H1 (cell line): ENCODE data around the gene FHIT. TPM values are rescaled to one million over a fixed set of nuclear protein-coding genes. Genes with fewer than 3 reads are reported as not detected.

Experiments
- CTCF ChIA-PET: fragments of 300-600 bp; sonication (Branson Sonifier 250); formaldehyde crosslinking; loops from one replicate; lab custom pipeline; 2021; ENCODE audit not compliant: partially characterized antibody; lab: Charles Lee
- POLR2A ChIA-PET: fragments of 300-600 bp; sonication (Branson Sonifier 250); formaldehyde crosslinking; loops from one replicate; lab custom pipeline; 2021; ENCODE audit warnings: inconsistent platforms; ENCODE audit not compliant: partially characterized antibody; lab: Charles Lee
- DNase-seq, 2 experiments: peaks; one replicate each; pipeline versions ENCODE4 v3.0.0 to v3.0.0-alpha.2; 2010 to 2022; ENCODE audit warnings: low spot score in 2 of 2, low read depth in 1 of 2, mixed read lengths in 1 of 2
- FAIRE-seq: peaks from 2 replicates; lab custom pipeline; 2011; peaks lifted over from hg19 to GRCh38; lab: Jason Lieb, UNC
- H2AFZ ChIP-seq: 2 replicates; pipeline ENCODE4 v1.8.1; 2012; ENCODE audit warnings: low read length, inconsistent platforms
- H2AK5ac ChIP-seq: 2 replicates; pipeline ENCODE4 v1.6.1; 2013; ENCODE audit warnings: low read depth, low read length
- H2BK120ac ChIP-seq: replicated peaks from 2 replicates; pipeline ENCODE3; 2013; ENCODE audit warnings: low read depth, low read length, inconsistent platforms
- H2BK12ac ChIP-seq: 2 replicates; pipeline ENCODE4 v1.6.1; 2013; ENCODE audit warnings: low read depth, low read length
- H2BK15ac ChIP-seq: 2 replicates; pipeline ENCODE4 v1.6.1; 2013; ENCODE audit warnings: low read length
- H2BK20ac ChIP-seq: 2 replicates; pipeline ENCODE4 v1.6.1; 2013; ENCODE audit warnings: low read length
- H2BK5ac ChIP-seq: 2 replicates; pipeline ENCODE4 v1.6.1; 2013; ENCODE audit warnings: low read depth, low read length
- H3K14ac ChIP-seq: 2 replicates; pipeline ENCODE4 v1.6.1; 2013; ENCODE audit warnings: inconsistent platforms; ENCODE audit not compliant: insufficient read length
- H3K18ac ChIP-seq: 2 replicates; pipeline ENCODE4 v1.6.1; 2013; ENCODE audit warnings: low read length; ENCODE audit errors: extremely low read depth
- H3K23ac ChIP-seq: 2 replicates; pipeline ENCODE4 v1.6.1; 2013; ENCODE audit warnings: inconsistent platforms; ENCODE audit not compliant: insufficient read length
- H3K23me2 ChIP-seq: 2 replicates; pipeline ENCODE4 v1.6.1; 2013; ENCODE audit warnings: low read depth, low read length
- H3K27ac ChIP-seq: 2 replicates; pipeline ENCODE4 v1.6.1; 2011; ENCODE audit warnings: low read depth, low read length, inconsistent platforms
- H3K27me3 ChIP-seq, 4 experiments: replicated peaks in 1 of 4; 1 replicate in 1 of 4; 2 replicates in 3 of 4; pipeline versions ENCODE4 v1.6.1 to v1.8.1; 2011 to 2013; ENCODE audit warnings: low read length in 3 of 4, mild to moderate bottlenecking in 3 of 4, inconsistent platforms in 2 of 4, mixed read lengths in 2 of 4, moderate library complexity in 1 of 4; ENCODE audit not compliant: control insufficient read depth in 3 of 4, insufficient read depth in 3 of 4; ENCODE audit errors: extremely low read depth in 1 of 4
- H3K36me3 ChIP-seq, 4 experiments: 2 replicates each; pipeline versions ENCODE4 v1.6.1 to v1.8.1; 2011 to 2013; ENCODE audit warnings: mild to moderate bottlenecking in 4 of 4, low read length in 3 of 4, moderate library complexity in 2 of 4, control low read depth in 1 of 4, inconsistent platforms in 1 of 4; ENCODE audit not compliant: insufficient read depth in 4 of 4, control insufficient read depth in 2 of 4
- H3K4ac ChIP-seq: replicated peaks from 2 replicates; pipeline ENCODE3; 2013; ENCODE audit warnings: low read length, low read depth, mixed read lengths, inconsistent platforms; ENCODE audit not compliant: insufficient read length
- H3K4me1 ChIP-seq, 4 experiments: replicated peaks in 1 of 4; 1 replicate in 1 of 4; 2 replicates in 3 of 4; pipeline versions ENCODE4 v1.6.1 to v1.8.1; 2011 to 2013; ENCODE audit warnings: low read length in 3 of 4, inconsistent platforms in 2 of 4, mixed read lengths in 1 of 4; ENCODE audit not compliant: insufficient read depth in 4 of 4, control insufficient read depth in 3 of 4
- H3K4me2 ChIP-seq, 2 experiments: 2 replicates each; pipeline versions ENCODE4 v1.6.1 to v1.8.1; 2011 to 2013; ENCODE audit warnings: low read depth in 2 of 2, low read length in 2 of 2, control low read depth in 1 of 2, inconsistent platforms in 1 of 2, mild to moderate bottlenecking in 1 of 2; ENCODE audit not compliant: insufficient read depth in 1 of 2
- H3K4me3 ChIP-seq, 4 experiments: fragments of 200-600, 300-600 bp in 1 of 4; sonication (generic), shearing (Covaris generic), sonication (Bioruptor Twin) in 1 of 4; 2 replicates each; pipeline versions ENCODE4 v1.5.1 to v1.8.1; 2011 to 2016; ENCODE audit warnings: low read length in 4 of 4, low read depth in 3 of 4, control low read depth in 2 of 4, inconsistent platforms in 2 of 4, mild to moderate bottlenecking in 2 of 4, mixed read lengths in 1 of 4, moderate library complexity in 1 of 4; ENCODE audit not compliant: insufficient read depth in 2 of 4; ENCODE audit errors: extremely low read depth in 1 of 4
- H3K56ac ChIP-seq: replicated peaks from 2 replicates; pipeline ENCODE3; 2013; ENCODE audit warnings: low read depth, mild to moderate bottlenecking, mixed read lengths, low read length, inconsistent platforms; ENCODE audit not compliant: insufficient read length
- H3K79me1 ChIP-seq: 2 replicates; pipeline ENCODE4 v1.6.1; 2013; ENCODE audit warnings: low read depth, low read length, control low read depth
- H3K79me2 ChIP-seq, 2 experiments: 2 replicates each; pipeline versions ENCODE4 v1.6.1 to v1.8.1; 2012 to 2013; ENCODE audit warnings: low read length in 2 of 2, mild to moderate bottlenecking in 2 of 2, inconsistent platforms in 1 of 2; ENCODE audit not compliant: insufficient read depth in 2 of 2, control insufficient read depth in 1 of 2
- H3K9ac ChIP-seq, 4 experiments: replicated peaks in 1 of 4; 1 replicate in 1 of 4; 2 replicates in 3 of 4; pipeline versions ENCODE4 v1.6.1 to v1.8.1; 2011 to 2013; ENCODE audit warnings: low read depth in 3 of 4, low read length in 3 of 4, control low read depth in 2 of 4, mild to moderate bottlenecking in 2 of 4, moderate library complexity in 2 of 4, inconsistent platforms in 1 of 4; ENCODE audit errors: extremely low read depth in 1 of 4
- H3K9me3 ChIP-seq, 2 experiments: 2 replicates each; pipeline versions ENCODE4 v1.6.1 to v1.8.1; 2012 to 2013; ENCODE audit warnings: mild to moderate bottlenecking in 2 of 2, moderate library complexity in 2 of 2, control low read depth in 1 of 2, inconsistent platforms in 1 of 2, low read depth in 1 of 2, low read length in 1 of 2, mixed read lengths in 1 of 2; ENCODE audit not compliant: insufficient read depth in 2 of 2
- H4K20me1 ChIP-seq, 2 experiments: replicated peaks in 1 of 2; 2 replicates each; pipeline versions ENCODE3 to v1.8.1; 2011 to 2013; ENCODE audit warnings: inconsistent platforms in 2 of 2, low read length in 2 of 2, mild to moderate bottlenecking in 1 of 2; ENCODE audit not compliant: insufficient read depth in 2 of 2, control insufficient read depth in 1 of 2
- H4K5ac ChIP-seq: 2 replicates; pipeline ENCODE4 v1.6.1; 2013; ENCODE audit warnings: low read length, low read depth, mixed read lengths, inconsistent platforms; ENCODE audit not compliant: insufficient read length
- H4K8ac ChIP-seq: 2 replicates; pipeline ENCODE4 v1.8.0; 2013; ENCODE audit warnings: mild to moderate bottlenecking, moderate library complexity, low read length, inconsistent platforms; ENCODE audit not compliant: insufficient read depth; ENCODE audit errors: extremely low read depth
- H4K91ac ChIP-seq: replicated peaks from 2 replicates; pipeline ENCODE3; 2013; ENCODE audit warnings: low read length, mixed read lengths, inconsistent platforms; ENCODE audit not compliant: insufficient read length
- EZH2 ChIP-seq: fragments of 200-600 bp; sonication (generic); IDR thresholded peaks from 2 replicates; pipeline ENCODE4 v1.7.1; 2012; ENCODE audit warnings: low read depth, mild to moderate bottlenecking, moderate library complexity, low read length, inconsistent platforms; ENCODE audit not compliant: severe bottlenecking
- NANOG ChIP-seq: IDR thresholded peaks from 2 replicates; pipeline ENCODE4 v1.6.1; 2011; ENCODE audit warnings: low read length, low read depth, mild to moderate bottlenecking, inconsistent platforms; ENCODE audit not compliant: insufficient read depth, poor library complexity, severe bottlenecking
- TCF12 ChIP-seq: IDR thresholded peaks from 2 replicates; pipeline ENCODE4 v1.6.1; 2011; ENCODE audit warnings: low read depth, mild to moderate bottlenecking, low read length
- WGBS, 2 experiments: shearing (Covaris generic) in 1 of 2; methylation state at CpG; one replicate each; pipeline versions ENCODE4 v1.1.6 to v1.1.7; 2013 to 2015; ENCODE audit warnings: low lambda C conversion rate in 2 of 2, mixed read lengths in 2 of 2, inconsistent platforms in 1 of 2, low coverage in 1 of 2, missing lambda C conversion rate in 1 of 2; ENCODE audit not compliant: insufficient replicate concordance in 2 of 2, insufficient coverage in 1 of 2, insufficient read length in 1 of 2; ENCODE audit errors: extremely low coverage in 1 of 2, missing lambda C conversion rate in 1 of 2; 5-methylcytosine and 5-hydroxymethylcytosine counted together
- polyA plus RNA-seq, 7 experiments: library from polyadenylated mRNA; depleted of rRNA in 3 of 7; stranded (reverse) in 5 of 7; unstranded in 2 of 7; fragments of >200 nt in 5 of 7; fragments of 200-250 nt in 2 of 7; gene quantifications; 1 replicate in 5 of 7; 2 replicates in 1 of 7; 4 replicates in 1 of 7; pipeline versions ENCODE4 v1.2.1 to v1.2.3, GENCODE V29; 2011 to 2013; ENCODE audit warnings: missing spikeins in 2 of 7, mixed read lengths in 2 of 7
- total RNA-seq: library from RNA; stranded (reverse); fragmentation: NEBNext Ultra II Directional; extraction: Animal tissue kit (Norgen Biotek cat#: 25700); gene quantifications from 2 replicates; pipeline ENCODE4 v1.2.1, GENCODE V29; 2021

FHIT gene
- total and polyA plus RNA-seq, 2 of the 8 experiments (the other 6 are each of a cell fraction or from before 2014, with no cell fraction given), result 1.2 to 3.2 TPM

- POLR2A ChIA-PET, result no interaction called here
- no peak for DNase-seq
- Histone ChIP-seq H3K27me3 (no peaks in the 10 kb centered on the region), H3K18ac (no peak overlapping the region), H3K36me3 (no peaks in the 10 kb centered on the region), H3K4ac (no peak overlapping the region), H4K91ac (no peak overlapping the region), H2AK5ac (no peak overlapping the region), H3K14ac (no peak overlapping the region), H3K4me3 (no peak overlapping the region), H4K8ac (no peak overlapping the region), H3K23me2 (no peaks in the 10 kb centered on the region), H2BK12ac (no peak overlapping the region), H3K56ac (no peak overlapping the region), H3K9ac (no peak overlapping the region), H3K9me3 (no peaks in the 10 kb centered on the region), H4K5ac (no peak overlapping the region), H2BK20ac (no peak overlapping the region), H3K27ac (no peak overlapping the region), H2AFZ (no peak overlapping the region), H3K4me2 (no peak overlapping the region), H2BK120ac (no peak overlapping the region), H3K23ac (no peak overlapping the region), H3K4me1 (no peaks in the 10 kb centered on the region), H2BK15ac (no peak overlapping the region), H3K79me2 (no peaks in the 10 kb centered on the region), H3K79me1 (no peaks in the 10 kb centered on the region), H2BK5ac (no peak overlapping the region), H4K20me1 (no peaks in the 10 kb centered on the region)
- no peak for FAIRE-seq
- TF ChIP-seq NANOG, result no peak
- TF ChIP-seq EZH2, result no peak
- TF ChIP-seq TCF12, result no peak
- WGBS, 2 experiments, result 94% methylated on average over 2 of the region's 2 CpGs; no CpG with 5 or more reads in 1 of the 2 experiments
- CTCF ChIA-PET, result interaction anchor here (0.8 to 1.2 kb wide), 2 partner anchors 400 to 1014 kb away, joined by 3 to 4 read pairs; no protein-coding TSS in a partner anchor
Observed at GRCh38 chr3:60355825-60356224, 895.4 kb downstream of the FHIT start.
